ENCODE measurements around the gene MAGED4.
"Not testable (repeated sequence)": the region's sequence is repeated elsewhere in the genome, so short reads cannot be mapped to it uniquely, and the experiment has no call there.

Gene MAGED4

GRCh38 chrX:52184440-52185077 is at the start of gene MAGED4:
MAGED4 (plus strand) TSS chrX:52184888; CDS start chrX:52185923, 1,035 bp downstream.
- not testable (repeated sequence) for H3K9ac ChIP-seq; H3K79me2 ChIP-seq; H3K9me3 ChIP-seq (ENCODE audit: control insufficient read depth, low read length)

DNA sequence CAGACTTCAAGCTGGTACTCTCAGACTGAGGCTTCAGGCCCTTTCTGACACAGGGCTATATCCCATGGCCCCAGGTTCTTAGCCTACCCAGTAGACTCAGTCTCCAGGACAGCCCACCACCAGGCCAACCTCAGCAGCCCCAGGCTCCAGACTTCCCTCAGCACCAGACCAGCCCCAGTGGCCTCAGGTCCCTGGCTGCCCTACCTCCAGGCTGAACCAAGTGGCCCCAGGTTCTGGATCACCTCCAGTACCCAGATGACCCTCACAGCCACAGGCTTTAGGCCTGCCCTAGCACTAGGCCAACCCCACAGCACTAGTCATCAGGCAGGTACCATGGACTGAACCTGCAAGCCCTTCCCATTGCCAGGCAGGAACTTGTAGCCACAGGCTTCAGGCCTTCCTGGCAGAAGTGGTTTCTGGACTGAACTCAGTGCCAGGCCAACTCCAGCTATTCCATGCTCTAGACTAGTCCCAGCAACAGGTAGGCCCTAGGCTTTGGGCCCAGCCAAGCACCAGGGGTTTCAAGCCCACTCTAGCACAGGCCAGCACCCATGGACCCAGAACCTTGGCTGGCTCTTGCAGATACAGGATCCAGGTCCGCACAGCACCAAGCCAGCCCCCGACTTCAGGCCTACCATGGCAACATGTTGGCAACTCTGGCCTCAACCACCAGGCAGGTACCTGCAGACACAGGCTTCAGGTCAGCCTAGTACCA is 45.7 kb upstream of the MAGED4 start:
- TF ChIP-seq, protein P1, sequence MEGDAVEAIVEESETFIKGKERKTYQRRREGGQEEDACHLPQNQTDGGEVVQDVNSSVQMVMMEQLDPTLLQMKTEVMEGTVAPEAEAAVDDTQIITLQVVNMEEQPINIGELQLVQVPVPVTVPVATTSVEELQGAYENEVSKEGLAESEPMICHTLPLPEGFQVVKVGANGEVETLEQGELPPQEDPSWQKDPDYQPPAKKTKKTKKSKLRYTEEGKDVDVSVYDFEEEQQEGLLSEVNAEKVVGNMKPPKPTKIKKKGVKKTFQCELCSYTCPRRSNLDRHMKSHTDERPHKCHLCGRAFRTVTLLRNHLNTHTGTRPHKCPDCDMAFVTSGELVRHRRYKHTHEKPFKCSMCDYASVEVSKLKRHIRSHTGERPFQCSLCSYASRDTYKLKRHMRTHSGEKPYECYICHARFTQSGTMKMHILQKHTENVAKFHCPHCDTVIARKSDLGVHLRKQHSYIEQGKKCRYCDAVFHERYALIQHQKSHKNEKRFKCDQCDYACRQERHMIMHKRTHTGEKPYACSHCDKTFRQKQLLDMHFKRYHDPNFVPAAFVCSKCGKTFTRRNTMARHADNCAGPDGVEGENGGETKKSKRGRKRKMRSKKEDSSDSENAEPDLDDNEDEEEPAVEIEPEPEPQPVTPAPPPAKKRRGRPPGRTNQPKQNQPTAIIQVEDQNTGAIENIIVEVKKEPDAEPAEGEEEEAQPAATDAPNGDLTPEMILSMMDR (IDR thresholded peaks at IDR 0.05) = no peak
- no peak overlapping the region for H3K27ac ChIP-seq
- H2AFZ ChIP-seq = no peak overlapping the region
- no peaks in the 10 kb centered on the region for H3K27me3 ChIP-seq (ENCODE audit: control insufficient read depth, insufficient read depth, low read length)
- H3K79me2 ChIP-seq = no peaks in the 10 kb centered on the region
- no peaks in the 10 kb centered on the region for H3K4me1 ChIP-seq
- no peak overlapping the region for H3K4me2 ChIP-seq (ENCODE audit: low read length)
- no peak overlapping the region for H3K9ac ChIP-seq
- H3K9me3 ChIP-seq (ENCODE audit: control insufficient read depth, low read length) = no peaks in the 10 kb centered on the region
- no peaks in the 10 kb centered on the region for H3K36me3 ChIP-seq (ENCODE audit: control insufficient read depth, insufficient read depth, low read length)
- H3K4me3 ChIP-seq (ENCODE audit: low read depth, low read length) = no peak overlapping the region

More at GRCh38 chrX:52184440-52185077, at the start of gene MAGED4:
- H3K27ac ChIP-seq; H3K36me3 ChIP-seq (ENCODE audit: control insufficient read depth, insufficient read depth, low read length); H3K27me3 ChIP-seq (ENCODE audit: control insufficient read depth, insufficient read depth, low read length); H3K4me3 ChIP-seq (ENCODE audit: low read depth, low read length); H3K4me1 ChIP-seq; H3K4me2 ChIP-seq (ENCODE audit: low read length); H2AFZ ChIP-seq: not testable (repeated sequence)

DNA sequence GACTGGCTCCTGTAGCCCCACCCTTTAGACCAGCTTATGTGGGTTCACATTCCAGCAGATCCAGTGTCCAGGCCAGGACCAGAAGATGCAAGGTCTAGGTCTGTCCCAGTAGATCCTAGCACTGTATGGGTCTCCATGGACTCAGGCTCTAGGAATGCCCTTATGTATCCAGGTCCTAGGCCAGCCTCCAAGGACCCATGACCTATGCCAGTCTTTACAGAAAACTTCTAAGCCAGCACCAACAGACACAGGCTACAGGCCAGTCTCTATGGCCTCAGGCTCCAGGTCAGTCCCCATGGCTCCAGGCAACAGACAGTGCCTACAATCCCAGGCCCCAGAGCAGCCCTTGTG is 45.2 kb upstream of the MAGED4 start:
- Histone ChIP-seq H3K27ac (no peak overlapping the region), H3K27me3 (ENCODE audit: control insufficient read depth, insufficient read depth, low read length) (no peaks in the 10 kb centered on the region), H3K4me3 (ENCODE audit: low read depth, low read length) (no peak overlapping the region), H3K36me3 (ENCODE audit: control insufficient read depth, insufficient read depth, low read length) (no peaks in the 10 kb centered on the region), H3K9ac (no peak overlapping the region), H3K9me3 (ENCODE audit: control insufficient read depth, low read length) (no peaks in the 10 kb centered on the region), H3K4me2 (ENCODE audit: low read length) (no peak overlapping the region), H3K79me2 (no peaks in the 10 kb centered on the region), H3K4me1 (no peaks in the 10 kb centered on the region), H2AFZ (no peak overlapping the region)
- TF ChIP-seq, protein P1 (IDR thresholded peaks at IDR 0.05) = no peak

DNA sequence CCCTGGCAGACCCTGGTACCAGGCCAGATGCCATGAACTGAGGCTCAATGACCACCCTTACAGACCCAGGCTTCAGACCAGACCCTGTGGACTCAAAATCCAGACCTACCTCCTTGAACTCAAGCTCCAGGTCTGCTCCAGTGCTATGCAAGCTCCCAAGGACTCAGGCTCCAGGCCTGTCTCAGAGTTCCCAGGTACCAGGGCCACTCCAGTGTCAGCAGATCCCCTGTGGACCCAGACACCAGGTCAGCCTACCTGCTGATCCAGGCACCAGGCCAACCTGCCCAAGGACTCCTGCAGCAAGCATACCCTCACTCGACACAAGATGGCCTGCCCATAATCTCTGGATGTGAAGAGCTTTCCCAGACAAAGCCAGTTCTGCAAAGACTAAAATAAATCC is 44.7 kb upstream of the MAGED4 start:
- no peak overlapping the region for H3K27ac ChIP-seq
- H3K4me2 ChIP-seq (ENCODE audit: low read length) = no peak overlapping the region
- H3K79me2 ChIP-seq = no peaks in the 10 kb centered on the region
- no peak overlapping the region for H3K4me3 ChIP-seq (ENCODE audit: low read depth, low read length)
- TF ChIP-seq, protein P1 (IDR thresholded peaks at IDR 0.05) = no peak
- H3K27me3 ChIP-seq (ENCODE audit: control insufficient read depth, insufficient read depth, low read length) = no peaks in the 10 kb centered on the region
- no peaks in the 10 kb centered on the region for H3K4me1 ChIP-seq
- no peaks in the 10 kb centered on the region for H3K9me3 ChIP-seq (ENCODE audit: control insufficient read depth, low read length)
- no peaks in the 10 kb centered on the region for H3K36me3 ChIP-seq (ENCODE audit: control insufficient read depth, insufficient read depth, low read length)
- H3K9ac ChIP-seq = no peak overlapping the region
- H2AFZ ChIP-seq = no peak overlapping the region

GRCh38 chrX:52150667-52151066 is 34.0 kb upstream of the MAGED4 start:
- H3K4me2 ChIP-seq (ENCODE audit: low read length); H3K4me3 ChIP-seq (ENCODE audit: low read depth, low read length); H3K9ac ChIP-seq; H2AFZ ChIP-seq; H3K36me3 ChIP-seq (ENCODE audit: control insufficient read depth, insufficient read depth, low read length); H3K79me2 ChIP-seq; H3K9me3 ChIP-seq (ENCODE audit: control insufficient read depth, low read length); H3K27me3 ChIP-seq (ENCODE audit: control insufficient read depth, insufficient read depth, low read length); H3K27ac ChIP-seq; H3K4me1 ChIP-seq: not testable (repeated sequence)

DNA sequence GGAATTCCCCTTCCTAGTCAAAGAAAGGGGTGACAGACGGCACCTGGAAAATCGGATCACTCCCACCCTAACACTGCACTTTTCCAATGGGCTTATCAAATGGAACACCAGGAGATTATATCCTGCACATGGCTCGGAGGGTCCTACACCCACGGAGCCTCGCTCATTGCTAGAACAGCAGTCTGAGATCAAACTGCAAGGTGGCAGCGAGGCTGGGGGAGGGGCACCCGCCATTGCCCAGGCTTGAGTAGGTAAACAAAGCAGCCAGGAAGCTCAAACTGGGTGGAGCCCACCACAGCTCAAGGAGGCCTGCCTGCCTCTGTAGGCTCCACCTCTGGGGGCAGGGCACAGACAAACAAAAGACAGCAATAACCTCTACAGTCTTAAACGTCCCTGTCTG is 24.5 kb upstream of the MAGED4 start:
- H3K9me3 ChIP-seq (ENCODE audit: control insufficient read depth, low read length); H2AFZ ChIP-seq; H3K27ac ChIP-seq; H3K4me1 ChIP-seq; H3K9ac ChIP-seq; H3K79me2 ChIP-seq; H3K4me2 ChIP-seq (ENCODE audit: low read length); H3K4me3 ChIP-seq (ENCODE audit: low read depth, low read length); H3K36me3 ChIP-seq (ENCODE audit: control insufficient read depth, insufficient read depth, low read length); H3K27me3 ChIP-seq (ENCODE audit: control insufficient read depth, insufficient read depth, low read length): not testable (repeated sequence)
